ENCODE results near the gene CLDN18.

Gene CLDN18

GRCh38 chr3:138009476-138010272 is at the start of gene CLDN18:
TSS of gene CLDN18 (plus strand) at chr3:138010165. CDS start at chr3:138010226, 61 bp downstream.
- DNase-seq, result no peak

GRCh38 chr3:137962251-137962650 is 47.7 kb upstream of the CLDN18 start:
- no peak for DNase-seq

GRCh38 chr3:137963463-137963862 is 46.5 kb upstream of the CLDN18 start:
- DNase-seq, result no peak

GRCh38 chr3:137970914-137971831 is 38.8 kb upstream of the CLDN18 start:
- DNase-seq, result peak; percentile 44

GRCh38 chr3:137972396-137972795 is 37.6 kb upstream of the CLDN18 start:
- no peak for DNase-seq

- no peak for DNase-seq
These were observed 31.6 kb upstream of the CLDN18 start for GRCh38 chr3:137978328-137978727.

GRCh38 chr3:137987723-137988122 is 22.2 kb upstream of the CLDN18 start:
- no peak for DNase-seq

GRCh38 chr3:137988152-137988551 is 21.8 kb upstream of the CLDN18 start:
- no peak for DNase-seq

- no peak for DNase-seq
These were observed 21.0 kb upstream of the CLDN18 start for GRCh38 chr3:137988982-137989381.

GRCh38 chr3:137990427-137990826 is 19.5 kb upstream of the CLDN18 start:
- DNase-seq, result no peak

GRCh38 chr3:137992592-137992991 is 17.4 kb upstream of the CLDN18 start:
- no peak for DNase-seq

GRCh38 chr3:137998121-137999042 is 11.6 kb upstream of the CLDN18 start:
- DNase-seq, result no peak

- no peak for DNase-seq
These were observed 6.9 kb upstream of the CLDN18 start for GRCh38 chr3:138003069-138003468.

- DNase-seq, result no peak
These were observed 4.3 kb upstream of the CLDN18 start for GRCh38 chr3:138005627-138006026.

- no peak for DNase-seq
These were observed 2.1 kb upstream of the CLDN18 start for GRCh38 chr3:138007898-138008297.

- DNase-seq, result no peak
These were observed 267 bp downstream of the CLDN18 start for GRCh38 chr3:138010273-138010590.

- DNase-seq, result no peak
These were observed 1.8 kb downstream of the CLDN18 start for GRCh38 chr3:138011722-138012121.

- no peak for DNase-seq
These were observed 2.6 kb downstream of the CLDN18 start for GRCh38 chr3:138012526-138012925.

GRCh38 chr3:138016065-138016464 is 6.1 kb downstream of the CLDN18 start:
- no peak for DNase-seq

GRCh38 chr3:138019281-138020069 is 9.5 kb downstream of the CLDN18 start:
- no peak for DNase-seq

GRCh38 chr3:138023754-138024153 is 13.8 kb downstream of the CLDN18 start:
- no peak for DNase-seq

- no peak for DNase-seq
These were observed 15.6 kb downstream of the CLDN18 start for GRCh38 chr3:138025553-138025952.

All from activated CD4-positive, alpha-beta T cell treated with anti-CD3 and anti-CD28 coated beads, Interleukin-2, amount 50 U/mL, for 1 hour (primary cell).